ENCODE data around the gene CADM4. TPM values are rescaled to one million over a fixed set of nuclear protein-coding genes. Genes with fewer than 3 reads are reported as not detected.

CADM4 gene
- total and polyA plus RNA-seq, 9 of the 15 experiments (the other 6 are each of a cell fraction or from before 2014, with no cell fraction given), result 0.03 to 4.6 (median 1.3) TPM

GRCh38 chr19:43586346-43586745 lies 53.3 kb downstream of the CADM4 start (continued):
- no peak for TF ChIP-seq U2AF1 (optimal IDR thresholded peaks at IDR 0.05; ENCODE audit: low read depth, low read length)
- no peak for TF ChIP-seq DIDO1 (tag; IDR thresholded peaks at IDR 0.05; ENCODE audit: low read depth)

GRCh38 chr19:43584484-43584883 lies 55.2 kb downstream of the CADM4 start:
- Histone ChIP-seq H3K9me1 (ENCODE audit: control insufficient read depth, insufficient read depth, low read length) (no peaks in the 10 kb centered on the region), H4K20me1 (replicated peaks; ENCODE audit: control insufficient read depth, insufficient read depth, low read length) (no peaks in the 10 kb centered on the region), H3K27ac (ENCODE audit: extremely low read depth, low read depth, low read length) (peak overlapping the region; percentile 45; the same call in 1 of the 3 replicates), H3K9ac (ENCODE audit: insufficient read depth in 1 of 2, low read depth in 2 of 2, low read length in 2 of 2) (0 out of 4 replicates have a peak overlapping the region, but pooled peaks of 1 of the 2 experiments have one; percentile 10), H2AFZ (ENCODE audit: low read depth, low read length) (0 out of 2 replicates have a peak overlapping the region, but pooled peaks have one; percentile 26), H3K4me3 (no peak overlapping the region), H3K4me2 (ENCODE audit: insufficient read depth, low read length) (no peak overlapping the region), H3K9me3 (replicated peaks; ENCODE audit: control insufficient read depth, insufficient read depth, low read depth, low read length) (no peaks in the 10 kb centered on the region), H3K36me3 (ENCODE audit: control insufficient read depth, insufficient read depth, low read length) (no peaks in the 10 kb centered on the region), H3K79me2 (ENCODE audit: control insufficient read depth, insufficient read depth, low read length) (no peaks in the 10 kb centered on the region), H3K27me3 (ENCODE audit: control insufficient read depth in 2 of 2, insufficient read depth in 2 of 2, low read length in 2 of 2) (no peaks in the 10 kb centered on the region), H3K4me1 (replicated peaks in 1 of 2; ENCODE audit: control insufficient read depth in 2 of 2, insufficient read depth in 2 of 2, low read length in 2 of 2) (peaks cover 10 to 13% of the 10 kb centered on the region in 2 experiments; a peak in 4 of 5 replicates)
- ChIA-PET POLR2A (interaction anchor here (0.7 to 1.2 kb wide), 2 partner anchors 10 to 11 kb away, joined by 3 read pairs; partner anchors contain the start of gene XRCC1), CTCF (ENCODE audit: low intra/inter-chr PET ratio) (no interaction called here)
- peak; percentile 42 for FAIRE-seq
- intact Hi-C loops (cut with micrococcal nuclease) (no loop called here), in situ Hi-C loops (cut with MboI) (no loop called here)
- BruUV-seq (replicated peaks), result no TSS peak
- ATAC-seq, result no peak
- no peak for DNase-seq (ENCODE audit: extremely low read depth in 1 of 4, low spot score in 3 of 4)
- 100% methylated on average over 1 of the region's 1 CpG for WGBS (ENCODE audit: insufficient coverage, low coverage, missing lambda C conversion rate)
- no peak for TF ChIP-seq SMAD3 (CRISPR knock-in tag; conservative IDR thresholded peaks at IDR 0.05)
- no peak for TF ChIP-seq TAF7 (tag; IDR thresholded peaks at IDR 0.05)
- no peak for TF ChIP-seq TCF7L2 (IDR thresholded peaks at IDR 0.05; ENCODE audit: low read depth, low read length)
- TF ChIP-seq ZNF224 (CRISPR knock-in tag; IDR thresholded peaks at IDR 0.05), result no peak
- TF ChIP-seq THAP12 (CRISPR knock-in tag; IDR thresholded peaks at IDR 0.05), result no peak
- TF ChIP-seq CTBP1 (IDR thresholded peaks at IDR 0.05; ENCODE audit: borderline replicate concordance), result no peak
- no peak for TF ChIP-seq ZEB2 (IDR thresholded peaks at IDR 0.05)
- TF ChIP-seq ZNF518B (CRISPR knock-in tag; IDR thresholded peaks at IDR 0.05), result no peak
- no peak for TF ChIP-seq BHLHE40 (IDR thresholded peaks at IDR 0.05; ENCODE audit: low read length)
- no peak for TF ChIP-seq E2F3 (CRISPR knock-in tag; IDR thresholded peaks at IDR 0.05)
- no peak for TF ChIP-seq ZNF707 (CRISPR knock-in tag; conservative IDR thresholded peaks at IDR 0.05)
- TF ChIP-seq ZBTB49 (CRISPR knock-in tag; IDR thresholded peaks at IDR 0.05; ENCODE audit: borderline replicate concordance), result no peak
